Activated CD8-positive, alpha-beta memory T cell treated with anti-CD3 and anti-CD28 coated beads, Interleukin-2, amount 50 U/mL, for 1 hour (primary cell): ENCODE measurements around the gene CAPZB.

ENCODE experiments used
- DNase-seq: peaks from one replicate; pipeline ENCODE4 v3.0.0-alpha.2; 2020; ENCODE audit errors: extremely low read depth

Gene CAPZB

GRCh38 chr1:19385221-19385620 lies 100.1 kb downstream of the CAPZB start:
- DNase-seq = no peak

- no peak for DNase-seq
These were observed 100.6 kb downstream of the CAPZB start for GRCh38 chr1:19384772-19385187.

GRCh38 chr1:19384113-19384512 lies 101.2 kb downstream of the CAPZB start:
- no peak for DNase-seq

- no peak for DNase-seq
These were observed 103.1 kb downstream of the CAPZB start for GRCh38 chr1:19382222-19382621.

- DNase-seq = no peak
These were observed 104.1 kb downstream of the CAPZB start for GRCh38 chr1:19381261-19381660.

- DNase-seq = no peak
These were observed 107.3 kb downstream of the CAPZB start for GRCh38 chr1:19377812-19378718.

- DNase-seq = no peak
These were observed 108.6 kb downstream of the CAPZB start for GRCh38 chr1:19376428-19377372.

- no peak for DNase-seq
These were observed 109.5 kb downstream of the CAPZB start for GRCh38 chr1:19375631-19376400.

- no peak for DNase-seq
These were observed 110.4 kb downstream of the CAPZB start for GRCh38 chr1:19374926-19375325.

- no peak for DNase-seq
These were observed 111.1 kb downstream of the CAPZB start for GRCh38 chr1:19374083-19374801.

- DNase-seq = no peak
These were observed 111.9 kb downstream of the CAPZB start for GRCh38 chr1:19373211-19374082.

- no peak for DNase-seq
These were observed 112.7 kb downstream of the CAPZB start for GRCh38 chr1:19372602-19373001.

GRCh38 chr1:19372136-19372514 lies 113.2 kb downstream of the CAPZB start:
- DNase-seq = no peak

GRCh38 chr1:19371226-19372135 lies 113.9 kb downstream of the CAPZB start:
- DNase-seq = no peak

- DNase-seq = no peak
These were observed 114.7 kb downstream of the CAPZB start for GRCh38 chr1:19370453-19371170.

- DNase-seq = no peak
These were observed 115.8 kb downstream of the CAPZB start for GRCh38 chr1:19369396-19370090.

- DNase-seq = no peak
These were observed 116.4 kb downstream of the CAPZB start for GRCh38 chr1:19368964-19369363.

GRCh38 chr1:19368050-19368449 lies 117.3 kb downstream of the CAPZB start:
- DNase-seq = no peak
